Neural progenitor cell (in vitro differentiated cells): ENCODE results near the gene JMJD8. TPM values are rescaled to one million over a fixed set of nuclear protein-coding genes. Genes with fewer than 3 reads are reported as not detected.
A peak's percentile ranks its signal among the peaks of the same experiment; 100 is the strongest.

Experiments used
- DNase-seq: peaks from one replicate; pipeline ENCODE4 v3.0.0-alpha.2; 2016; ENCODE audit warnings: low spot score
- H2AFZ ChIP-seq: fragments of 200-600 bp; sonication (generic); replicated peaks from 2 replicates; pipeline ENCODE4 v1.6.1; 2016; ENCODE audit warnings: antibody characterized with exemption
- H3F3A ChIP-seq: fragments of 200-600 bp; sonication (generic); 2 replicates; pipeline ENCODE4 v1.6.1; 2016; ENCODE audit warnings: antibody characterized with exemption, low read depth
- H3K27ac ChIP-seq: fragments of 200-600 bp; sonication (generic); 2 replicates; pipeline ENCODE4 v1.5.1; 2016; ENCODE audit warnings: mild to moderate bottlenecking
- H3K27me3 ChIP-seq: fragments of 200-600 bp; sonication (generic); 2 replicates; pipeline ENCODE4 v1.6.1; 2016; ENCODE audit warnings: mild to moderate bottlenecking, moderate library complexity
- H3K36me3 ChIP-seq: fragments of 200-600 bp; sonication (generic); 2 replicates; pipeline ENCODE4 v1.5.1; 2016
- H3K4me1 ChIP-seq: fragments of 200-600 bp; sonication (generic); 2 replicates; pipeline ENCODE4 v1.6.1; 2016; ENCODE audit warnings: mixed run types
- H3K4me2 ChIP-seq: fragments of 200-600 bp; sonication (generic); 2 replicates; pipeline ENCODE4 v1.6.1; 2016
- H3K4me3 ChIP-seq: fragments of 200-600 bp; sonication (generic); 2 replicates; pipeline ENCODE4 v1.5.1; 2016
- H3K79me2 ChIP-seq: fragments of 200-600 bp; sonication (generic); 2 replicates; pipeline ENCODE4 v1.6.1; 2016; ENCODE audit warnings: low read depth
- H3K9ac ChIP-seq: fragments of 200-600 bp; sonication (generic); 2 replicates; pipeline ENCODE4 v1.6.1; 2016
- H3K9me3 ChIP-seq: fragments of 200-600 bp; sonication (generic); 2 replicates; pipeline ENCODE4 v1.5.1; 2016; ENCODE audit warnings: low read depth
- H4K20me1 ChIP-seq: fragments of 200-600 bp; sonication (generic); 2 replicates; pipeline ENCODE4 v1.6.1; 2016; ENCODE audit warnings: low read depth
- H3K27ac Mint-ChIP-seq: 3 replicates; pipeline ENCODE4 v1.8.0; 2021; ENCODE audit warnings: mixed read lengths
- H3K27me3 Mint-ChIP-seq: 2 replicates; pipeline ENCODE4 v1.8.0; 2022; ENCODE audit warnings: low read depth, mild to moderate bottlenecking, inconsistent platforms, moderate library complexity, mixed read lengths; ENCODE audit not compliant: insufficient read depth
- H3K36me3 Mint-ChIP-seq: 3 replicates; pipeline ENCODE4 v1.8.0; 2021; ENCODE audit warnings: mixed read lengths
- H3K4me1 Mint-ChIP-seq: 3 replicates; pipeline ENCODE4 v1.8.0; 2021; ENCODE audit warnings: mixed read lengths
- H3K4me3 Mint-ChIP-seq: 3 replicates; pipeline ENCODE4 v1.8.0; 2021; ENCODE audit warnings: mild to moderate bottlenecking, moderate library complexity, mixed read lengths
- H3K9me3 Mint-ChIP-seq: 3 replicates; pipeline ENCODE4 v1.8.0; 2020; ENCODE audit warnings: mixed read lengths
- EZH2 ChIP-seq: fragments of 200-600 bp; sonication (generic); IDR thresholded peaks from 2 replicates; pipeline ENCODE4 v1.6.1; 2017; ENCODE audit warnings: antibody characterized with exemption, mild to moderate bottlenecking, moderate library complexity
- EZH2phosphoT487 ChIP-seq: fragments of 200-600 bp; sonication (generic); IDR thresholded peaks from 2 replicates; pipeline ENCODE4 v1.6.1; 2017; ENCODE audit warnings: antibody characterized with exemption
- total RNA-seq: library from RNA; depleted of rRNA; stranded (reverse); fragments of >200 nt; gene quantifications from 2 replicates; pipeline ENCODE4 v1.2.3, GENCODE V29; 2015; ENCODE audit warnings: low replicate concordance
- TF ChIP-seq, protein P1 (sequence below): fragments of 200-600 bp; sonication (generic); IDR thresholded peaks from 2 replicates; pipeline ENCODE4 v1.5.1; 2017; ENCODE audit warnings: antibody characterized with exemption, mild to moderate bottlenecking

Gene JMJD8
- total RNA-seq, 1 donor from 2014 or later, result 32.1 TPM

- peak; percentile 86 for DNase-seq
- H3K9me3 Mint-ChIP-seq, result no peaks in the 10 kb centered on the region
- no peaks in the 10 kb centered on the region for H3K36me3 Mint-ChIP-seq
These were observed 42.5 kb upstream of the JMJD8 start, which contains the start of the genes CCDC78 and HAGHL for GRCh38 chr16:726438-727290. TSS of gene CCDC78 (minus strand) at chr16:726443. CDS start at chr16:726367, 76 bp downstream. TSS of gene HAGHL (plus strand) at chr16:727106. CDS start at chr16:727510, 404 bp downstream.

GRCh38 chr16:726188-726437 lies 42.0 kb upstream of the JMJD8 start:
- H3K9me3 ChIP-seq, result no peaks in the 10 kb centered on the region
- H3K4me3 ChIP-seq, result no peak overlapping the region
- H3K9ac ChIP-seq, result no peak overlapping the region
- no peak overlapping the region for H3K27ac ChIP-seq
- no peaks in the 10 kb centered on the region for H3K36me3 ChIP-seq
- TF ChIP-seq EZH2 (no peak), EZH2phosphoT487 (no peak)
- TF ChIP-seq, protein P1, sequence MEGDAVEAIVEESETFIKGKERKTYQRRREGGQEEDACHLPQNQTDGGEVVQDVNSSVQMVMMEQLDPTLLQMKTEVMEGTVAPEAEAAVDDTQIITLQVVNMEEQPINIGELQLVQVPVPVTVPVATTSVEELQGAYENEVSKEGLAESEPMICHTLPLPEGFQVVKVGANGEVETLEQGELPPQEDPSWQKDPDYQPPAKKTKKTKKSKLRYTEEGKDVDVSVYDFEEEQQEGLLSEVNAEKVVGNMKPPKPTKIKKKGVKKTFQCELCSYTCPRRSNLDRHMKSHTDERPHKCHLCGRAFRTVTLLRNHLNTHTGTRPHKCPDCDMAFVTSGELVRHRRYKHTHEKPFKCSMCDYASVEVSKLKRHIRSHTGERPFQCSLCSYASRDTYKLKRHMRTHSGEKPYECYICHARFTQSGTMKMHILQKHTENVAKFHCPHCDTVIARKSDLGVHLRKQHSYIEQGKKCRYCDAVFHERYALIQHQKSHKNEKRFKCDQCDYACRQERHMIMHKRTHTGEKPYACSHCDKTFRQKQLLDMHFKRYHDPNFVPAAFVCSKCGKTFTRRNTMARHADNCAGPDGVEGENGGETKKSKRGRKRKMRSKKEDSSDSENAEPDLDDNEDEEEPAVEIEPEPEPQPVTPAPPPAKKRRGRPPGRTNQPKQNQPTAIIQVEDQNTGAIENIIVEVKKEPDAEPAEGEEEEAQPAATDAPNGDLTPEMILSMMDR, result no peak
- peaks cover 37% of the 10 kb centered on the region for H4K20me1 ChIP-seq
- no peaks in the 10 kb centered on the region for H3K4me1 Mint-ChIP-seq
- peaks cover 8% of the 10 kb centered on the region for H3K4me1 ChIP-seq
- H3K9me3 Mint-ChIP-seq, result no peaks in the 10 kb centered on the region
- H3K36me3 Mint-ChIP-seq, result no peaks in the 10 kb centered on the region
- H3K79me2 ChIP-seq, result no peaks in the 10 kb centered on the region
- no peak overlapping the region for H2AFZ ChIP-seq
- H3K27me3 ChIP-seq, result peaks cover 45% of the 10 kb centered on the region
- no peak overlapping the region for H3K4me2 ChIP-seq
- no peak overlapping the region for H3K4me3 Mint-ChIP-seq
- H3K27ac Mint-ChIP-seq, result no peak overlapping the region
- peak; percentile 44 for DNase-seq
- H3K27me3 Mint-ChIP-seq, result peaks cover 7% of the 10 kb centered on the region
- peaks cover 36% of the 10 kb centered on the region for H3F3A ChIP-seq

More at GRCh38 chr16:726438-727290, 42.5 kb upstream of the JMJD8 start, which contains the start of the genes CCDC78 and HAGHL:
- Histone ChIP-seq H3K4me2 (peak within 1 kb of the TSS; percentile 92), H3F3A (peaks cover 33% of the 10 kb centered on the region), H3K4me1 (peaks cover 8% of the 10 kb centered on the region), H3K4me3 (peak within 1 kb of the TSS; percentile 43), H3K27me3 (peaks cover 45% of the 10 kb centered on the region), H3K79me2 (no peaks in the 10 kb centered on the region), H4K20me1 (peaks cover 34% of the 10 kb centered on the region), H2AFZ (no peak within 1 kb of the TSS), H3K9ac (no peak within 1 kb of the TSS), H3K9me3 (no peaks in the 10 kb centered on the region), H3K27ac (no peak within 1 kb of the TSS), H3K36me3 (no peaks in the 10 kb centered on the region)
- Mint-ChIP-seq H3K4me3 (peak within 1 kb of the TSS; percentile 78), H3K27me3 (peaks cover 7% of the 10 kb centered on the region), H3K27ac (no peak within 1 kb of the TSS), H3K4me1 (no peaks in the 10 kb centered on the region)
- peak; percentile 27 for TF ChIP-seq EZH2phosphoT487
- TF ChIP-seq, protein P1, result no peak
- TF ChIP-seq EZH2, result no peak

DNA sequence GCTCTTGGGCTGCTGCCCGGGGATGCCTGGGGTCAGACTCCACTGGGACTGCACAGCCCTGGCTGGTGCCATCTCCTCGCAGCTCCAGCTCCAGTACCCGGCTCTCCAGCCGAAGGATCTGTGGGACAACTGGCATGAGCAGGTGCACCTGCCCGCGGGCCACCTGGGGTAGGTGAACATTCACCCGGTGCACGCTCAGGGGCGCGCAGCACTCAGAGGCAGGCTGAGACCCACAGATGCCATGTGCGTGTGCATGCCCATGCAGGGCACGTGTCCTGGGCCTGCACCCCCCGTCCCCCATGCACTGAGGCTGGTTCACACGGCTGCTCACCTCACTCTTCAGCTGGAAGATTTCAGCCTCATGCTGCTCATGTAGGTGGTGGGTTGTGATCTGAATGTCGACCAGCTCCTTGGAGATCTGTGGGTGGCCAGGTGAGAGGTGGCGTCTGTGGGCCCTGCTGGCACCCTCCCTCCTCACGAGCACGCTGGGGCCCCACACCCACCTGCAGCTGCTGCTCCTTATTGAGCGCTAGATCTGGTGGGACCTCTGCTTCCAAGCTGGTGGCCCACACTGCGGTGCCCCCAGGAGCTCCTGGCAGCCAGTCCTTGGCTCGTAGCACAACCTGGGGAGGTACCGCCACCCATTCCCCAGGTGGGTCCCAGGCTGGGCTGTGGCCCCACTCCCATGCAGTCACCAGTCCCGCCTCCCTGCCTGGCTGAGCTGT lies 41.5 kb upstream of the JMJD8 start:
- TF ChIP-seq EZH2phosphoT487, result no peak
- TF ChIP-seq, protein P1, result no peak
- no peak for TF ChIP-seq EZH2
- Histone ChIP-seq H3K4me3 (no peak overlapping the region), H3K9me3 (no peaks in the 10 kb centered on the region), H3K27ac (no peak overlapping the region), H3K4me2 (no peak overlapping the region), H3F3A (peaks cover 41% of the 10 kb centered on the region), H4K20me1 (peaks cover 37% of the 10 kb centered on the region), H3K9ac (no peak overlapping the region), H3K27me3 (peaks cover 45% of the 10 kb centered on the region), H3K36me3 (no peaks in the 10 kb centered on the region), H3K79me2 (no peaks in the 10 kb centered on the region), H3K4me1 (peaks cover 8% of the 10 kb centered on the region), H2AFZ (no peak overlapping the region)
- peak overlapping the region; percentile 30 for H3K4me3 Mint-ChIP-seq
- H3K4me1 Mint-ChIP-seq, result no peaks in the 10 kb centered on the region
- no peak overlapping the region for H3K27ac Mint-ChIP-seq
- DNase-seq, result no peak
- H3K27me3 Mint-ChIP-seq, result peaks cover 8% of the 10 kb centered on the region
- H3K9me3 Mint-ChIP-seq, result no peaks in the 10 kb centered on the region
- H3K36me3 Mint-ChIP-seq, result no peaks in the 10 kb centered on the region
